HL-60 (cell line): Measurements from ENCODE around the gene NMNAT2.

Experiments
- DNase-seq, 2 experiments: peaks; one replicate each; pipeline ENCODE4 v3.0.0-alpha.2; 2010 to 2020; ENCODE audit warnings: low read depth in 1 of 2, low spot score in 1 of 2
- H3K27ac ChIP-seq: fragments of 250-450 bp; sonication (Bioruptor Pico); replicated peaks from 2 replicates; pipeline ENCODE4 v1.5.1; 2020; ENCODE audit warnings: mild to moderate bottlenecking, moderate library complexity
- H3K27me3 ChIP-seq: fragments of 250-450 bp; sonication (Bioruptor Pico); 2 replicates; pipeline ENCODE4 v1.5.1; 2021; ENCODE audit warnings: mild to moderate bottlenecking, moderate library complexity; ENCODE audit not compliant: insufficient read depth, poor library complexity, severe bottlenecking
- H3K4me3 ChIP-seq: replicated peaks from 2 replicates; pipeline ENCODE4 v1.5.1; 2011; ENCODE audit warnings: mild to moderate bottlenecking, control low read depth, low read length; ENCODE audit not compliant: insufficient read depth
- GABPA ChIP-seq: IDR thresholded peaks from 2 replicates; pipeline ENCODE4 v1.6.1; 2012; ENCODE audit warnings: low read depth
- POLR2AphosphoS5 ChIP-seq: IDR thresholded peaks from 2 replicates; pipeline ENCODE4 v1.6.1; 2012; ENCODE audit warnings: low read depth
- SPI1 ChIP-seq: IDR thresholded peaks from 2 replicates; pipeline ENCODE4 v1.6.1; 2012; ENCODE audit warnings: low read depth, mild to moderate bottlenecking, borderline replicate concordance
- TF ChIP-seq, protein P1 (sequence below): IDR thresholded peaks from one replicate; pipeline ENCODE4 v1.5.1; 2011; ENCODE audit warnings: low read length, control low read depth, inconsistent platforms; ENCODE audit not compliant: insufficient read depth
- TF ChIP-seq, protein P2 (sequence below): IDR thresholded peaks from 2 replicates; pipeline ENCODE4 v1.6.1; 2012; ENCODE audit warnings: low read depth; ENCODE audit not compliant: insufficient replicate concordance

NMNAT2 gene

DNA sequence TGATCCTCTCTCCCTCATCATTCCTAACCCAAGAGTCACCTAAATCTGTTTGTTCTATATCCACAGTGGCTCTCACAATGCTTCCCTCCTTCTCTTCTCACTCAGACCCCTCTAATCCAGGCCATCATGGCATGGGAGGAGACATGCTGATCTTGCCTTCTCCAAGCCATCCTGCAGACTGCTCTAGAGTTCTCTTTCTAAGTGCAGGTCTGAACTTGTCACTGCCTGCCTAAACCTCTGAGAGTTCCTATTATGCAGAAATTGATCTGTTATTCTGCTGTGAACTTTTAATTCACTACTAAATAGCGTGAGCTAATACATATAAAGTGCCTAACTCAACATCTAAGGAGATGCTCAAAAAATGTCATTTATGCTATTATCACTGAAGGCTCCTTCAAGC, 205.3 kb downstream of the NMNAT2 start:
- Histone ChIP-seq H3K27ac (no peak overlapping the region), H3K27me3 (peaks cover 5% of the 10 kb centered on the region), H3K4me3 (no peak overlapping the region)
- TF ChIP-seq POLR2AphosphoS5 = no peak
- TF ChIP-seq, protein P1, sequence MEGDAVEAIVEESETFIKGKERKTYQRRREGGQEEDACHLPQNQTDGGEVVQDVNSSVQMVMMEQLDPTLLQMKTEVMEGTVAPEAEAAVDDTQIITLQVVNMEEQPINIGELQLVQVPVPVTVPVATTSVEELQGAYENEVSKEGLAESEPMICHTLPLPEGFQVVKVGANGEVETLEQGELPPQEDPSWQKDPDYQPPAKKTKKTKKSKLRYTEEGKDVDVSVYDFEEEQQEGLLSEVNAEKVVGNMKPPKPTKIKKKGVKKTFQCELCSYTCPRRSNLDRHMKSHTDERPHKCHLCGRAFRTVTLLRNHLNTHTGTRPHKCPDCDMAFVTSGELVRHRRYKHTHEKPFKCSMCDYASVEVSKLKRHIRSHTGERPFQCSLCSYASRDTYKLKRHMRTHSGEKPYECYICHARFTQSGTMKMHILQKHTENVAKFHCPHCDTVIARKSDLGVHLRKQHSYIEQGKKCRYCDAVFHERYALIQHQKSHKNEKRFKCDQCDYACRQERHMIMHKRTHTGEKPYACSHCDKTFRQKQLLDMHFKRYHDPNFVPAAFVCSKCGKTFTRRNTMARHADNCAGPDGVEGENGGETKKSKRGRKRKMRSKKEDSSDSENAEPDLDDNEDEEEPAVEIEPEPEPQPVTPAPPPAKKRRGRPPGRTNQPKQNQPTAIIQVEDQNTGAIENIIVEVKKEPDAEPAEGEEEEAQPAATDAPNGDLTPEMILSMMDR = no peak
- no peak for TF ChIP-seq GABPA
- TF ChIP-seq, protein P2, sequence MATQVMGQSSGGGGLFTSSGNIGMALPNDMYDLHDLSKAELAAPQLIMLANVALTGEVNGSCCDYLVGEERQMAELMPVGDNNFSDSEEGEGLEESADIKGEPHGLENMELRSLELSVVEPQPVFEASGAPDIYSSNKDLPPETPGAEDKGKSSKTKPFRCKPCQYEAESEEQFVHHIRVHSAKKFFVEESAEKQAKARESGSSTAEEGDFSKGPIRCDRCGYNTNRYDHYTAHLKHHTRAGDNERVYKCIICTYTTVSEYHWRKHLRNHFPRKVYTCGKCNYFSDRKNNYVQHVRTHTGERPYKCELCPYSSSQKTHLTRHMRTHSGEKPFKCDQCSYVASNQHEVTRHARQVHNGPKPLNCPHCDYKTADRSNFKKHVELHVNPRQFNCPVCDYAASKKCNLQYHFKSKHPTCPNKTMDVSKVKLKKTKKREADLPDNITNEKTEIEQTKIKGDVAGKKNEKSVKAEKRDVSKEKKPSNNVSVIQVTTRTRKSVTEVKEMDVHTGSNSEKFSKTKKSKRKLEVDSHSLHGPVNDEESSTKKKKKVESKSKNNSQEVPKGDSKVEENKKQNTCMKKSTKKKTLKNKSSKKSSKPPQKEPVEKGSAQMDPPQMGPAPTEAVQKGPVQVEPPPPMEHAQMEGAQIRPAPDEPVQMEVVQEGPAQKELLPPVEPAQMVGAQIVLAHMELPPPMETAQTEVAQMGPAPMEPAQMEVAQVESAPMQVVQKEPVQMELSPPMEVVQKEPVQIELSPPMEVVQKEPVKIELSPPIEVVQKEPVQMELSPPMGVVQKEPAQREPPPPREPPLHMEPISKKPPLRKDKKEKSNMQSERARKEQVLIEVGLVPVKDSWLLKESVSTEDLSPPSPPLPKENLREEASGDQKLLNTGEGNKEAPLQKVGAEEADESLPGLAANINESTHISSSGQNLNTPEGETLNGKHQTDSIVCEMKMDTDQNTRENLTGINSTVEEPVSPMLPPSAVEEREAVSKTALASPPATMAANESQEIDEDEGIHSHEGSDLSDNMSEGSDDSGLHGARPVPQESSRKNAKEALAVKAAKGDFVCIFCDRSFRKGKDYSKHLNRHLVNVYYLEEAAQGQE = no peak
- no peak for TF ChIP-seq SPI1
- DNase-seq = no peak

DNA sequence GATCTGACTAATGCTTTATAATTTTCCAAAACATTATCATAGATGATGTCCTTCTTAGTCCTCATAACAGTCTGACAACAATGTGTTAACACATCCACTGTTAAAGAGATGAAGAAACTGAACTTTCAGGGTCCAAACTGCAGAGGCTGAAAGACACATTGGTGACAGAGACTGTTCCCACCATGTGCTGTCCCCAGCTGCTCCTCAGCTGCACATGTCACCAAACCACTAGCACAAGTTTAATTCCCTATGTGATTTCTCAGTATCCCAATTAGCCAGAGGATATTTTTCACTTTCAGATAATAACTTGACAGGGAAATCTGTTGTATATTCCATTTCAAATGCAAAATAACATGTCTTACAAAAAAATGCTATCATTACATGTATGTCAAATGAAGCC, 207.5 kb downstream of the NMNAT2 start:
- peaks cover 5% of the 10 kb centered on the region for H3K27me3 ChIP-seq
- DNase-seq = no peak
- no peak overlapping the region for H3K27ac ChIP-seq
- TF ChIP-seq, protein P1 = no peak
- TF ChIP-seq GABPA = no peak
- TF ChIP-seq, protein P2 = no peak
- no peak for TF ChIP-seq POLR2AphosphoS5
- TF ChIP-seq SPI1 = no peak
- H3K4me3 ChIP-seq = no peak overlapping the region

DNA sequence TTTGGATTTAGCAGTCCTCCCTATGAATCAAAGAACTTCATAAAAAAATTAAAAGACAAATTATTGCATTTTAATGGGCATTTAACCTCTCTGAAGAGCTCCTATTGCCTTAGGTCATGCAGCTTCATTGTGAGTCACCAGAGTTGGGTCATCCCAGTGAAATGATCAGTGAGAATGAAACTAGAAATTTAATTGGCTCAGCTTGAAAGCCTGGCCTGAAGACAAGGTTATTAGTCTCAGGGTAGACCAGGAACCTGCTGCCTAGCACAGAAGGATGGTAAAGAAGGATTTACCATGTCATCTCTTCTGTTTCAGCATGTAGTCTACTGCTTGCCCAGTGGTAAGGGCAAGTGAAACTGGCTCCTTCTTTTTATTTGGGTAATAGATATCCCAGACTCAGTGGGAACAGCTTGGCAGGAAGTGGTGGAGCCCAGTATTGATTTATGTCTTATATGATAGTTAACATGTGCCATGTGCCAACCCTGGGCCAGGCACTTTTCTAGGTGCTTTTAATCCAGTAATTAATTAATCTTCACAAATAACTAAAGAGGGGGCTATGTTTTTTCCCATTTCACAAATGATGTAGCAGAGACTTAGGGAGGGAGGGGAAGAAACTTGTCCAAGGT, 208.5 kb downstream of the NMNAT2 start:
- Histone ChIP-seq H3K4me3 (no peak overlapping the region), H3K27me3 (peaks cover 5% of the 10 kb centered on the region), H3K27ac (no peak overlapping the region)
- DNase-seq = no peak
- TF ChIP-seq, protein P2 = no peak
- TF ChIP-seq POLR2AphosphoS5 = no peak
- no peak for TF ChIP-seq GABPA
- no peak for TF ChIP-seq SPI1
- TF ChIP-seq, protein P1 = no peak
